GM03348 (cell line): Measurements from ENCODE around the gene TREH.
A peak's percentile ranks its signal among the peaks of the same experiment; 100 is the strongest.
"Not testable (repeated sequence)": the region's sequence is repeated elsewhere in the genome, so short reads cannot be mapped to it uniquely, and the experiment has no call there.

Source experiments
- DNase-seq: peaks from one replicate; pipeline ENCODE4 v3.0.0; 2012; ENCODE audit warnings: low spot score

The TREH gene

DNA sequence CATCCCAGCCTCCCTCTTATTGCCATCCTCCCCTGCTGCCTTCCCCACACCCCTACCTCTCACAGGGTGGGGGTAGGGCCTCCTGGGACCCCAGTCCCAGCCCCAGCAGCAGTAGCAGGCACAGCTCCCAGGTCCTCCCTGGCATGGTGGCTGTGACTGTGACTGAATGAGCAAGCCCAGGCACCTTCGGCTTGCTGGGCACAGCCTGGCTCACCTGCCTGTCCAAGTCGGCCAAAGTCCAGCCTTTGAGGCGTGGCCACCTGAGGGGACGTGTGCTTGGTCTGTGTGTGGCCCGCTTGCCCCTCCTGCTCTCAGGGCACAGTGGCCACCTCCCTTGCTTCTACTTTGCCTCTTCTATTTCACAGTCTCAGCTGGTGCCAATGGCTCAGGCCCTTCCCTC is at the start of gene TREH:
Gene TREH (minus strand): TSS at position 168 of the 400 bp plus-strand sequence. CDS start 23 bp downstream, at position 145.
- no peak for DNase-seq

DNA sequence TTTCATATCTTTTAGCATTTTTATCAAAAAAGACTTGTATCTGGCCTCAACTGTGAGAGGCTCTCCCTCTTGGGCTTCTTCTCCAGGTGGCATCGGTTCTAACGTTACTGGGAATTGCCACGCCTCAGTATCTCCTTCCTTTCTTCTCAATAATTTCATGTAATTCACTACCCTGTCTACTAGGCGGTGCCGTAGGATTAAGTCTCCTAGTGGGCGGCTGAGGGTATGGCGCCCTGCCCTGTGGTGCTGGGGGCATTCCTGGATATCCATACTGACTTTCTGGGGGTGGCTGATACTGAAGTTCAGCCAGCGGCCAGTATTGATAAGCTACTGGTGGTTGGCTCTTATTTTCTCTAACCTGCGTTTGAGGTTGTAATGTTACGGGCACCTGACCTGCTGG is 48.7 kb upstream of the TREH start:
- not testable (repeated sequence) for DNase-seq

- DNase-seq = not testable (repeated sequence)
Observed at GRCh38 chr11:118727721-118728066, 48.2 kb upstream of the TREH start.

GRCh38 chr11:118727001-118727720 is 47.7 kb upstream of the TREH start:
- not testable (repeated sequence) for DNase-seq

DNA sequence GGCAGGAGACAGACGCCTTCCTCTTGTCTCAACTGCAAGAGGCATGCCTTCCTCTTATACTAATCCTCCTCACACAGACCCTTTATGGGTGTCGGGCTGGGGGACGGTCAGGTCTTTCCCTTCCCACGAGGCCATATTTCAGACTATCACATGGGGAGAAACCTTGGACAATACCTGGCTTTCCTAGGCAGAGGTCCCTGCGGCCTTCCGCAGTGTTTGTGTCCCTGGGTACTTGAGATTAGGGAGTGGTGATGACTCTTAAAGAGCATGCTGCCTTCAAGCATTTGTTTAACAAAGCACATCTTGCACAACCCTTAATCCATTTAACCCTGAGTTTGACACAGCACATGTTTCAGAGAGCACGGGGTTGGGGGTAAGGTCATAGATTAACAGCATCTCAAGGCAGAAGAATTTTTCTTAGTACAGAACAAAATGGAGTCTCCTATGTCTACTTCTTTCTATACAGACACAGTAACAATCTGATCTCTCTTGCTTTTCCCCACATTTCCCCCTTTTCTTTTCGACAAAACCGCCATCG is 42.1 kb upstream of the TREH start:
- not testable (repeated sequence) for DNase-seq

DNA sequence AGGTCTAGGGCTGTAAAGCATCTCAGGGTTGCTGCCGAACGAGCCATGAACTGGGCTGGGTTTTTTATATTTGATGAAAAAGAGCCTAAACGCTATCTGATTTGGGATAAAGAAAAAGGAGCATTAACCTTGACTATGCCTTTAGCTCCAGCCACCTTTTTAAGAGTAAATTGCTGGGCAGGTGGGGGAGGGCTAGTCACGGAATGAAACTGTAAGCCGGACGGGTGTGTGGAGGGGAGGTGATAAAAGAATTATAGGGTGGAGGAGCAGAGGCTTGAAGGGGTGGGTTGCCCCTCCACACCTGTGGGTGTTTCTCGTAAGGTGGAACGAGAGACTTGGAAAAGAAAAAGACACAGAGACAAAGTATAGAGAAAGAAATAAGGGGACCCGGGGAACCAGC is 41.3 kb upstream of the TREH start:
- not testable (repeated sequence) for DNase-seq

GRCh38 chr11:118720078-118720477 is 40.6 kb upstream of the TREH start:
- not testable (repeated sequence) for DNase-seq

DNA sequence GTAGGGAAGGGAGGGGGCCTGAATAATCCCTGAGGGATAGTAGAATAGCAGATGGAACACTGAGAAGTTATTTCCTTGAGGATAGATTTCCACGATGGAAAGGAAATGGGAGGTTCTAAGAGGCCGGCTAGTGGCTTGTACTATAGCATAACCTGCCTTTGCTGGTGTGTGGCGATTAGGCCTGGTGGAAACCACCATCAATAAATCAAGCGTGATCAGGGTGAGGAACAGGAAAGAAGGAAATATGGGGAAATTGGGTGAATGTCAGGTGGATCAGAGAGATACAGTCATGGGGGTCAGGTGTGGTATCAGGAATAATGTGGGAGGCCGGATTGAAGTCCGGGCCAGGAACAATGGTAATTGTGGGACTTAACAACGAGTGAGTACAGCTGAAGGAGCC is 39.1 kb upstream of the TREH start:
- not testable (repeated sequence) for DNase-seq

DNA sequence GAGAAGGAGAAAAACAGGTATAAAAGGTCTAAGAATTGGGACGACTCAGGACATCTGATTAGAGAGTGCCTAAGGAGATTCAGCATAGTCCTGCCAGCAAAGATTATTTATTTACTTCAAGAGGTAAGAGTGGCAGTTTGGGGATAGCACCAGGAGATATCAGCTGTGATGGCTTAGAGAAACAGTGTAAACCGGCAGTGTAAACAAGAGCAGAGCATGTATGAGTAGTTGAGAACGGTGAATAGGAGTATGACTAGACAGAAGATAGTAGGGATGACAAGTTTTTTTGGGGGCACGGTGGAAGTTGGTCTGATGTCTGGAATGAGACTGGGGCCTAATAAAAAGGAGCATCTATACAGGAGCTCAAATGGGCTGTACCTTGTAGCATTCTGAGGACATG is 38.3 kb upstream of the TREH start:
- DNase-seq = not testable (repeated sequence)

GRCh38 chr11:118717221-118717620 is 37.8 kb upstream of the TREH start:
- DNase-seq = not testable (repeated sequence)

DNA sequence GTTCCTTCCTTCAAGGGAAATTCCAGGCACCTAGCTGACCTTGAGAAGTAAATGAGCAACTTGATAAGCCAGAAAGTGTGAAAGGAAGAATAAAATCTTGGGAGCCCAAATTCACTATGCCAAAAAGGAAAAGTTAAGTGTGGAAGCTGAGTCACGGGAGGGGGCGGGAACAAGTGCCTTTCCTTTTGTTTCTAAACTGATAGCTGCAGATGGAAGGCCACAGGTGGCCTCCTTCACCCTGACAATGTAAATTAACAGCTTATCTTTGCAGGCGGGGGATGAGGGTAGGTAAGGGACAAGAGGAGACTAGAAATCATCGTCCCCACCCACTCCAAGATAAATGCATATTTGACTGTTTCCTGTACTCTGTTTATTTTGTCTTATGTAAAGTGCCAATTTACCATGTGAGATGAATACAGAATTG is 36.4 kb upstream of the TREH start:
- DNase-seq = peak; percentile 11

DNA sequence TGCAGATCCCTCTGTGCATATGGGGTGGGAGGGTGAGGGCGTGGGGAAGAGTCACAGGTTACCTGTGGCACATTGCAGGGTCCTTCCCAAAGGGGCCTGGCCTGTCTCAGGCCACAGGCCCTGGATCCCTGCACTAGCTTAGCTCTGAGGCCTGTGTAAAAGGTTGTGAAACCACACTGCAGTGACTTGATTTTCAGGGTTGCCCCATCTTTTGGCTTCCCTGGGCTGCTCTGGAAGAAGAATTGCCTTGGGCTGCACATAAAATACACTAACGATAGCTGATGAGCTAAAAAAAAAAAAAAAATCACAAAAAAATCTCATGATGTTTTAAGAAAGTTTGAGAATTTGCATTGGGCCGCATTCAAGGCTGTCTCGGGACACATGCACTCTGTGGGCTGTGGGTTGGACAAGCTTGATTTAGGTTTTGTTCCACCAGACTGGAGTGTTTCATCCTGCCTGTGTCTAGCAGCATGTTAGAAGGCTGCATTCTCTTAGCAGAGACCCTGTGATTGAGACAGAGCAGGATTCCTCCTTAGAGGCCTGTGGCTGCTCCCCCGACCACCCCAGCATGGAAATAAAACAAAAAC is 35.9 kb upstream of the TREH start:
- peak; percentile 33 for DNase-seq

DNA sequence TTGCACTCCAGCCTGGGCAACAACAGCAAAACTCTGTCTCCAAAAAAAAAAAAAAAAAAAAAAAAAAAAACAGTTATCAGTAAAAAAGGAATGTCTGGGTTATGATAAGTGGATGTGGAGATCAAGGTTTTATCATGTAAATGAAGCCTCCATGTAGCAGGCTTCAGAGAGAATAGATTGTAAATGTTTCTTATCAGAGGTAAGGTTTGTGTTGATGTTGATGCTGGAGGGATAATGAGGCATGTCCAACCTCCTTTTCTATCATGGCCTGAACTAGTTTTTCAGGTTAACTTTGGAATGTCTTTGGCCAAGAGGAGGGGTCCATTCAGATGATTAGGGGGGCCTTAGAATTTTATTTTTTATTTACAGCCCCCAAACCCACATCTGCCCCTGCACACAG is 35.4 kb upstream of the TREH start:
- no peak for DNase-seq

GRCh38 chr11:118714416-118714815 is 35.0 kb upstream of the TREH start:
- DNase-seq = not testable (repeated sequence)

GRCh38 chr11:118708296-118708695 is 28.8 kb upstream of the TREH start:
- no peak for DNase-seq

DNA sequence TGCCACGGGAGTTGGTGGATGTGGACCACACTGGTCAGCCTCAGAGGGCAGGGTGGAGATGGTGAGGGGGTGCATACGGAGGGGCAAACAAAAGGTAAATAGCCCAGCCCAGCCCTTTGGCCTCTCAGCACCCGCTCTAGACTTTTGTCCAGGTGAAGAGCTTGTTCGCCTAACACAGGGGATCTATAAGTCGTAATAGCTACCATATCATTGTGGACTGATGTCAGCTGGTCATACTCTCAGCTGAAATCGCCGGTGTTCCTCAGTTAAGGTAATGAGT is 27.0 kb upstream of the TREH start:
- no peak for DNase-seq

GRCh38 chr11:118705791-118706545 is 26.5 kb upstream of the TREH start:
- DNase-seq = no peak

GRCh38 chr11:118705111-118705741 is 25.8 kb upstream of the TREH start:
- no peak for DNase-seq

GRCh38 chr11:118703563-118704106 is 24.2 kb upstream of the TREH start:
- no peak for DNase-seq

- no peak for DNase-seq
Observed at GRCh38 chr11:118699506-118700220, 20.2 kb upstream of the TREH start.

- no peak for DNase-seq
Observed at GRCh38 chr11:118697346-118697745, 17.9 kb upstream of the TREH start.
